GM21825 (cell line): ENCODE measurements around the gene CASP12.
"Not testable (repeated sequence)": the region's sequence is repeated elsewhere in the genome, so short reads cannot be mapped to it uniquely, and the experiment has no call there.

Experiments
- ATAC-seq: cut with Tn5 transposase; IDR thresholded peaks from one replicate; pipeline ENCODE4 v1.9.1; 2021; ENCODE audit warnings: mild to moderate bottlenecking, moderate library complexity; ENCODE audit not compliant: unreplicated experiment

CASP12 gene

DNA sequence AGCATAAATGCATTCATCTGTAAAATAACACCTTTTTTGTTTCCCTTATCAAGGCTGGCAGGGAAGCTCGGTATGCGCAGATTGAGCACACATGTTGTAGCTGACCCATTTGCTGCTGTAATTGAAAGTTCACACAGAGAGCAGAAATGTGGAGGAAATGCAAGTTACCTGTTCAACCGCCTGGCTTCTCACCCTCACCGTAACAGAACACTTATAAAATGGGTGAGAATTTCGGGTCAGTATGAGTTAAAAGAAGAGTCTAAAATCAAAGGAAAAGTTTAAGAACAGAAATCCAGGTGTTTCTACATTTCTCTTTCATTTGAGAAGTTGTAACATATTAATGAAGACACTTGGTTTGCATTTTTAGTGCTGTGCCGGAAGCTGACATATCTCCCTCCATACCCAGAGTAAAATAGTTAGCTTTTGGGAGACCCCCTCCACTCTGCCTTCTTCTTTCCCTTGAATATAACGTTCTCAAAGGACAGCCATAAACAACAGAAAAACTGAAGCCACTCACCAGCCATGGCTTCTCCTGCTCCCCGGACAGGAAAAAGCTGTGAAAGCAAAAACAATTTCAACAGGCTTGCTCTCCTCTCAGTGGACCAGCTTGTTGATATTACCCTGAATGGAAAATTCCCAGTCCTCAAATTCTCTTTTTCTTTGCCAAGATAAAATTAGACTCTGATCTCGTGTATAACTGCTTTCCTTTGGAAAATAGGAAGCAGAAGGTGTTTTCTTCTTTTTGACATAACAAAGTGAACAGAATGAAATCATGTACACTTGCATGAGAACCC, at the start of gene CASP12:
TSS of gene CASP12 (minus strand) at position 570 of the 794 bp plus-strand sequence.
- peak; percentile 77 for ATAC-seq

DNA sequence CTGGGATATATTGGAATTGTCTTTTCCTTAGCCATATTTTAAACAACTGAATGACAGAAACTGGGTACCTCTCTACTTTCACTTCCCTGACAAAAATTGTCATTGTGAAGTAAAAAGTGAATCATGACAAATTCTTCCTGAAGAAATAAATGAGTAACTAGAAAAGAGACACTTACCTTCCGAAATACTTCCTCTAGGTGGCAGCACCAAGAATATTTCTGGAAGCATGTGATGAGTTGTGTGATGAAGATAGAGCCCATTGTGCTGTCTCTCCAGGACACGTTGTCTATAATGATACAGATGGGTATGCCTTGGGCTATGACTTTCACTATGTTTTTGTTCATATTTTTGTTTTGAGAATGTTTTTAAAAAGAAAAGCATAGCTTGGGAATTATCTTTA, 48.6 kb upstream of the CASP12 start:
- peak; percentile 90 for ATAC-seq

DNA sequence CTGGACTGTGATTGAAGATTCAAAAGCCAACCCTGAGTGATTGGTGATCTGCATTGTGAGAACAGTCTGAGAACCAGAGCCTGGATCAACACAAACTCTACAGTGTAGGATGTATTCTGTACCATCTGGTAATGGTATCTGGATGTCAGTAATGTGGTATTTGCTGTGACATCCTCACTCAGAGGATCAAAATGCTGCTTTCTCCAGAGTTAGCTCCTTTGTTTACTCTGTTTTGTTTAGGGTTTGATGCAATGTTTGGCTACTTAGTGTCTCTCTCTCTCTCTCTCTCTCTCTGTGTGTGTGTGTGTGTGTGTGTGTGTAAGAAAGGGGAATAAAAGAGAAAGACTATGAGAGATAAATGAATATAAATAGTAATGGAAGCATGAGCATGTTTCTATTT, 45.8 kb upstream of the CASP12 start:
- ATAC-seq = no peak

DNA sequence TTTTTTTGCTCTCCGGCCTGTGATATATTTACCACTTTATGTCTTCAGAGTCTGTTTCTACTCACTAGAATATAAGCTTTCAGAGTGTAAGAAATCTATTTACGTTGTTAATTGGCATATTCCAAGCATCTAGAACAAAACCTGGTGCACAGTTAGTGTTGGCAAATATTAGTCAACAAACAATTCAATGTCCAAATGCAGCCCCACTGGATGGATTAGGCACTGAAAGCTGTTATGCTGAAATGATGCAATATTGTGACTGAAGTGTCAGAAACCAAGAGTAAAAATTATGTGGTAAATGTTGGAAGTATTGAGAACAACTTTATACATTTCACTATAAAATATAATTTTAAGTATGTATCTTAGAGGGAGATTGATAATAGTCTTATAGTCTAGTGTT, 45.3 kb upstream of the CASP12 start:
- no peak for ATAC-seq

DNA sequence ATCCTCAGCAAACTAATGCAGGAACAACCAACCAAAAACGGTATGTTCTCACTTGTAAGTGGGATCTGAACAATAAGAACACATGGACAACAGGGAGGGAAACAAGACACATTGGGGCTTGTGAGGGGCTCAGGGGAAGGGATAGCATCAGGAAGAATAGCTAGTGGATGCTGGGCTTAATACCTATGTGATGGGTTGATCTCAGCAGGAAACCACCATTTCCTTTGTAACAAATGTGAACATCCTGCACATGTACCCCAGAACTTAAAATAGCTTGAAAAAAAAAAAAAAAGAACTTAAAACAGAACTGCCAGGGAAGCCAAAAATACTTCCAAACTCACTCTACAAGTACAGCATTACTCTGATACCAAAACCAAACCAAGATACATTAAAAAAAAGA, 36.3 kb upstream of the CASP12 start:
- no peak for ATAC-seq

DNA sequence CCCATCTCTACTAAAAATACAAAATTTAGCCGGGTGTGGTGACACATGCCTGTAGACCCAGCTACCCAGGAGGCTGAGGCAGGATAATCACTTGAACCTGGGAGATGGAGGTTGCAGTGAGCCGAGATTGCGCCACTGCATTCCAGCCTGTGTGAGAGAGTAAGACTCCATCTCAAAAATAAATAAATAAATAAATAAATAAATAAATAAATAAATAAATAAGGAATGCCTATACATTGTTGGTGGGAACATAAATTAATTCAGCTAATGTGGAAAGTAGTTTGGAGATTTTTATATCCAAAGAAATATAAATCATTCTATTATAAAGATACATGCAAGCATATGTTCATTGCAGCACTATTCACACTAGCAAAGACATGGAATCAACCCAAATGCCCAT, 35.8 kb upstream of the CASP12 start:
- not testable (repeated sequence) for ATAC-seq

DNA sequence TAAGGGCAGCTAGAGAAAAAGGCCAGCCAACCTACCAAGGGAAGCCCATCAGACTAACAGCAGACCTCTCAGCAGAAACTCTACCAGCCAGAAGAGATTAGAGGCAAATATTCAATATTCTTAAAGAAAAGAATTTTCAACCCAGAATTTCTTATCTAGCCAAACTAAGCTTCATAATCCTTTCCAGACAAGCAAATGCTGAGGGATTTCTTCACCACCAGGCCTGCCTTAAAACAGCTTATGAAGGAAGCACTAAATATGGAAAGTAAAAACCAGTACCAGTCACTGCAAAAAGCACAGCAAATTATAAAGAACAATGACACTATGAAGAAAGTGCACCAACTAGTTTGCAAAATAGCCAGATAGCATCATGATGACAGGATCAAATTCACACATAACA, 30.6 kb upstream of the CASP12 start:
- ATAC-seq = no peak

DNA sequence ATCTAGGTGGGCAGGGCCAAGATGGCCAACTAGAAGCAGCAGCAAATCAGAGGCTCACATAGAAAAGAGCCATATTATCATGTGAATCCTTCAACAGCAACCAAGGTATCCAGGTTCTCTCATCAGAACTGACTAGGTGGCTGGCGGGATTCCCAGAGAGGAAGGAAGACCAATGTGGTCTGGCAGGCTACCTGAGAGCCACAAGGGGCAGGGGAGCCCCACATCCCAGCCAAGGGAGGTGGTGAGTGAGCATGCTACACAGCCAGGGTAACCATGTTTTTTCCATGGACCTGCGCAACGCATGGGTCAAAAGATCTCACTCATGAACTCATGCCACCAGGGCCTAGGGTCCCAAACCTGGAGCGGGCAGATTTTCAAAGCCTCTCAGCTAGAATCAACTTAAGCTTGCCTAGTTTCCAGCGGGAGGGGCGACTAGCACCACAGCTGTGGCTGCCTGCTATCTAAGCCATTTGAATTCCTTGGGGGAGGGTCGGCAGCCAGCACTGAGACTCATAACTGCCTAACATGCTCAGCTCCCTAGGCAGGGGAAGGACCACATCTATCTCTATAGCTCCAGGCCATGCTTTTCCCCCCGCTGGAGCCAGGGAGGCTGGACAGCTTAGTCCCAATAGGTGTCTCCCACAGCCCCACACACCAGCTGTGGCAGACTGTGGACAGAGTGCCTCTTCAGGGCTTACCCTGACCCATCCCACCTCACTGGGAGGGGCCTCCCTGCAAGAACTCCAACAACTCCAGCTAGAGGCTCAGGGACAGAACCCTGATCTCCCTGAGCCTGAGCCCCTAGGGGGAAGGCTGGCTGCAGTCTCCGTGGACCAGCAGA, 28.7 kb upstream of the CASP12 start:
- no peak for ATAC-seq

DNA sequence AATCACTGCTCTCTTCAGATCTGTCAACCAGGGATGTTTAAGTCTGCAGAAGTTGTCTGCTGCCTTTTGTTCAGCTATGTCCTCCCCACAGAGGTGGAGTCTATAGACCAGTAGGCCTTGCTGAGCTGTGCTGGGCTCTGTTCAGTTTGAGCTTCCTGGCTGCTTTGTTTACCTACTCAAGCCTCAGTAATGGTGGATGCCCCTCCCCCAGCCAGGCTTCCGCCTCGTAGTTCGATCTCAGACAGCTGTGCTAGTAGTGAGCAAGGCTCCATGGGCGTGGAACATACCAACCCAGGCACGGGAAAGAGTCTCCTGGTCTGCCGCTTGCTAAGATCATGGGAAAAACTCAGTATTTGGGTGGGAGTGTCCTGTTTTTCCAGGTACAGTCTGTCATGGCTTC, 27.6 kb upstream of the CASP12 start:
- ATAC-seq = no peak

DNA sequence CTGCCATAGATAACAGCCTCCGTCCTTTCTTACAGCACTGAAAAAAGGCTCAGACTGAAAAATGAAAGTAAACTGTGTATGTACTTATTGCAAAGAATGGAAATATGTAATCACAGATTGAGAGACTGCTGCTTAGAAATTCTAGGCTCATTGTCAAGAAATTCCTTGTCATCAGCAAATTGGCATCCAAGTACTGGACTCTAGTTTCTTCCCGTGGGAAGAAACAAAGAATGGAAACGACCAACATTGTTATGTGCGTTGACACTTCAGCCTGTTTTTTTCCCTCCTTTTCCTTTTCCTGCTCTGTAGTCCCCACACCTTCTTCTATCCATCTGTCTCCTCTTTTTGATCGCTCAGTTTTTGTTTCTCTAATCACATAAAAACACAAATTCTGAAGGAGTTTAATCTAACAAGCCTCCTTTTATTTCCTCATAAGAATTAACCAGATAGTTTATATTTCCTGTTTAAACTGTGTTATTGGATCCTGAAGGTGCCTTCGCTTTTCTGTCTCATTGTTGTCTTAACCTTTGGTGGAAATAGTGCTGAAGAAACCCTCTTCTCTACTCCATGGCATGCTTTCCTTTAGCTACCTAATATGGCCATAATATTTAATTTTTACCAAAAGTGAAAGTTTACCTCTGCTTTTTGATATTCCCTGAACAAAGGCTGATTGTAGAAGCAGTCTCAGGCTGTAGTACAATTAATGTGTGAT, 20.0 kb upstream of the CASP12 start:
- ATAC-seq = no peak

DNA sequence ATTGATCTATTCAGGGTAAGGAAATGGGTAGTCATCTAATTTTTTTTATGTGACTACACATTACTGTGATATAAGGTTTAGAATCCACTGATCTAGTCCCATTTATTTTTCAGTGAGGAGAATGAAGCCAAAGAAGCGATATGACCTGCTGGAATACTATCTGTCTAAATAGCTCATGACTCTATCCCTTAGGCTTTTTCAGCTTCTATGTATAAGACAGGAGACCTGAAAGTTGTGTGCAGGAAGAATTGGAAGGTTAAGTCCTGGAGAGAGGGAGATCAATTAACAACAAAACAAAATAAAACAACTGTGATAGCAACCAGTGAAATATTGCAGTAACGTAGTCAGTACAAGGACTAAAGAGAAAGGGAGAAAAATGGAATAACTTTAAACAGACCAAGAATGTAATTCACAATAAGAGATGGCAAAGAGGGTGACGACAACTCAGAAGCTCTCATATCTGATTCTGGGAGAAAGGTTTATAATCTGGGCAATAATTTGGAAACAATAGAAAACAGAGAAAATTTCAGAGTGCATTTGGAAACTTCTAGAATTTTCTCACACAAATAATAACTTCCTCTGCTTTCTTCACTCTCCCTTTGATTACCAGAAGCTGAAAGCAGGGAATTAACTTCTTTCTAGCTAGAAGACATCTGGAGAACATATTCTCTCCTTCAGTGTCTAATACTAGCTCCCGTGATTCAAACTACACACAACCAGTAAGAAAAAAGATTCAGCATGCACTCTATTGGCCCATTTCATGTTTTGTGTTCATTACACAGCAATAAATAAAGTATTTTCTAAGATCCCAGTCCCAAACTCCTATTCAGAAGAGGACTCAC, 19.2 kb upstream of the CASP12 start:
- ATAC-seq = no peak

DNA sequence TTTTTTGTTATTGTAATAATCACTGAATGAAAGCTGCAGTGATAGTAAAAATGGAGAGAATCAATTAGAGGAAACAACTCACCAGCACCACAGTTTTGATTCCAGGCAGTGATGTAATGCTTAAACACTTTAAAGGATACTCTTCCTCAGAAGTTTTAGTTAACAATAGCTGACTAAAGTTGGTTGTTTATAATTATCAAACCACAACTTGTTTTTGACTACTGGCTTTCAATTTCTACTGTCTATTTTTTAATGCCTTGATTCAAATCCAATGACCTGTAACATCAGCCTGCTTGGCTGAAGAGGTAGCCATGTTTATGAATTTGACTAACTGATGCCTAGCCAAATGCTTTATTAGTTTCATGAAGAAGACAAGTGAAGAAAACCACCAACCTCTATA, 18.2 kb upstream of the CASP12 start:
- no peak for ATAC-seq

DNA sequence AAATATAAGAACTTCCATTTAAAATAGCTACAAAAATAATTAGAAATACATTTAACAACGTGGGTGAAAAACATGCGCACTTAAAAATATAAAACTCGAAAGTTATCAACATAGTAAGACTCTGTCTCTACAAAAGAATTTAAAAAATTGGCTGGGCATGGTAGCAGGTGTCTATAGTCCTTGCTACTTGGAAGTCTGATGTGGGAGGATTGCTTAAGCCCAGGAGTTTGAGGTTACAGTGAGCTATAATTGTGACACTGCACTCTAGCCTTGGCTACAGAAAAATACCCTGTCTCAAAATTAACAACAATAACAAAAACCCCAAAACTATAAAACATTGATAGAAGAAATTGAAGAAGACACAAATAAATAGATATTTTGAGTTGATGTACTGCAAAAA, 13.8 kb upstream of the CASP12 start:
- ATAC-seq = no peak

DNA sequence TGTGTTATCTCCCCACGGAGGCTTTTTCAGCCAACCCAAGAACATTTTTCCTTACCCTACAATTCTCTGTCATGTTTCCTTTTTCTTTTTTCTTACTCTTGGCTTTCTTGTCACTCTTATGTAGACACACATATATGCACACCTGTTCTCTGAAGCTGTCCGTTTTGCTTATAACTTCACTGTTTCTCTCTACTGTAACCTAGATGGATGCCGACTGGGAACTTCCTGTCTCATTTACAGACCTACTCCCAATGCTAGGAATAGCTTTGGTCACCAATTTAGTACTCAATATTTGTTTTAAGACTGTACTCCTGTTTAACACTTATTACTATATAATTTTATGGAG, 9.9 kb upstream of the CASP12 start:
- ATAC-seq = no peak

DNA sequence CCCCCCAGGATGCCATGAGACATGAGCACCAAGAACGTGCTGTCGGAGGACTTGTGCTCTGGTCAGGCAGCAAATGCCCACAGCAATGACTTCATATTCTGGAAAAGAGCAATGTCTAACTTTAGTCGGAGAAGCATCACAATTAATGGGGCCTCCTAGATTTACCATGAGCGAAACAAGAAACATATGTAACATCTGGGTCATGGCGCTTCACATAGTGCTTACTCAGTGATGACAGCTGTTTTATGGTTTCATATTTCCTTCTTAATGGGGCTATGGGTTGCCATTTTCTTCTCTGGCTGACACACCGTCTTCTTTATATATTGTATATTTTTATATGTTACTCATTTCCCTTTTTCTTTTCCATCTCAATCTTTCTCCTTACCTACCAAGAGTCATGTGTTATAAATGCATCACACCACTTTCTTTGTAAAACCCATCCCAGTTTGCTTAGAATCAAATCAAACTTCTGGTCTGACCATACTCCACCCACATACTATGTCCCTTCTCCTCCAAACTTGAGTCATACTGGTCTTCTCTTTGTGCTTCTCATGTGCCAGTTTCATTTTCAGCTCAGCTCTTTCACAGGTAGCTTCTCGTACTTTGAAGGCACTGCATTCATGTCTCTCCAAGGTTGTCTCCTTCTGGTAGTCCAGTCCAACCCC, 9.4 kb upstream of the CASP12 start:
- ATAC-seq = peak; percentile 61

DNA sequence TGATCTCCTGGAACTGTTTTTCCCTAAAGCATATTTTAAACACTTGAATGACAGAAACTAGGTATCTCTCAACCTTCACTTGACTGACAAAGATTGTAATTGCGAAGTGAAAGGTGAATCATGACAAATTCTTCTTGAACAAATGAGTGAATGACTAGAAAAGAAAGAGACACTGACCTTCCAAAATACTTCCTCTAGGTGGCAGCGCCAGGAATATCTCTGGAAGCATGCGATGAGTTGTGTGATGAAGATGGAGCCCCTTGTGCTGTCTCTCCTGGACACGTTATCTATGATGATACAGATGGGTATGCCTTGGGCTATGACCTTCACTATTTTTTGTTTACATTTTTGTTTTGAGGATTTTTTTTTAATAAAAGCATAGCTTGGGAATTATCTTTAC, 7.0 kb upstream of the CASP12 start:
- no peak for ATAC-seq

DNA sequence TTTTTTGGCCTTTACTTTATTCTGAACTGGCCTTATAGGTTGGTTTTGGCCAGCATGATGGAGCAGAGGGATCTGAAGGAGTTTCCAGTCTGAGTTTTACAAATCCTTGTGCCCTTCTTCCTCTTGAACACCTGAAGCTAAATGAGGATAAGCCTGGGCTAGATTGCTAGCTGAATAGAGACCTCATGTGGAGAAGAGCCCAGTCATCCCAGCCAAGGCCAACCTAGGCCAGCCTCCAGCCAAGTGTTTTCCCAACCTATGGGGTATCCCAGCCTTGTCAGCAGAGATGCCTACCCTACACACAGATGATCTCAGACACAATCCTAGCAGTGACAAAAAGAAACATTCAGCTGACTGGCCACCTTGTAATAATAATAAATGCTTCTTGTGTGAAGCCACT, 966 bp upstream of the CASP12 start:
- ATAC-seq = no peak

DNA sequence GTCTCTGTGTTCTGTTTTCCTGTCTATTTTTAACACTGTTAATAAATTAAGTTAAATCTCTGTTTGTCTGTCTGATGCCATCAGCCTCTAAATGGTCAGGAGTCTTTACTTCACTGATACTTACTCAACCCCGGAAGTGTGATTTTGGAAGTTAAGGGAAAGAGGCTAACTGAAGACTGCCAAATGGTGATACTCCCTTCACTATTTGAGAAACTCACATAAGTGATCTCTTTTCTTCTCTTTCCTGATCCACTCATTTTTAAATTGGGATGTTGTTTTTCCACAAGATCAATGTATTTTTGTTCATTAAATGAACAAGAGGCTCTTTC, 389 bp upstream of the CASP12 start:
- no peak for ATAC-seq

DNA sequence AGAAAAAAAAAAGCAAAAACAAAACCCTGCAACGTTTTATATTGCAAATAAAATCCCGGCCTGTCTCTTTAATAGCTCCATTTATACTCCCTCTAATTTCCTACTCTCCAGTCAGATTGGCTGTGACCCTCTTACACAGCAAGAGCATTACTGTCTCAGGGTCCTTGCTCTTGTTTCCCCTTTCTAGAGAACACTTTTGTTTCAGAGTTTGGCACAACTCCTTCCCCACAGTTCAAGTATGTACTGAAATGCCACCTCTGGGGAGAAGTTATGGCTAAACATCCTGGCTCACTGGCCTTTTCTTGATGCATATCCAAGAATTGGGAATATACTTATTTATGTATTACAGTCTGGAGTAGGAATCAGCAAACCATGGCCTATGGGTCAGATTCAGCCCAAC, 2.6 kb downstream of the CASP12 start:
- no peak for ATAC-seq

DNA sequence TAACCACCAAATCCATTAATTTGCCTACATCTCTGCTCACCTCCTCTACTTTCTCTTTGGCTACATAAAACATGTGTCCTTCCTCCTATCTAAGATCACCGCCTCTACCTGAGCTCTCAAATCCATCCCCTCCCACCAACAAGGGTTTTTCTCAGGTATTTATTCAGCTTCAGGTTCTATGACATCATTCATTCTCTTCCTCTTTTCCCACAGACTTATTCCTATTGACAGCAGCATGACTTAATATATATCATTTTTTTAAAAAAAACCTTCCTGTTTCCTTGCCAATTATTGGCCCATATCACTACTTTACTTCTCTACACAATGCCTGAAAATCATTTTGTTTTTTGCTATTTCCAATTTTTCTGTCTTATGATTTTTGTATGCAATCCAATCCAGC, 4.4 kb downstream of the CASP12 start:
- ATAC-seq = no peak
